ENCODE results near the gene ALPK1.

DNA sequence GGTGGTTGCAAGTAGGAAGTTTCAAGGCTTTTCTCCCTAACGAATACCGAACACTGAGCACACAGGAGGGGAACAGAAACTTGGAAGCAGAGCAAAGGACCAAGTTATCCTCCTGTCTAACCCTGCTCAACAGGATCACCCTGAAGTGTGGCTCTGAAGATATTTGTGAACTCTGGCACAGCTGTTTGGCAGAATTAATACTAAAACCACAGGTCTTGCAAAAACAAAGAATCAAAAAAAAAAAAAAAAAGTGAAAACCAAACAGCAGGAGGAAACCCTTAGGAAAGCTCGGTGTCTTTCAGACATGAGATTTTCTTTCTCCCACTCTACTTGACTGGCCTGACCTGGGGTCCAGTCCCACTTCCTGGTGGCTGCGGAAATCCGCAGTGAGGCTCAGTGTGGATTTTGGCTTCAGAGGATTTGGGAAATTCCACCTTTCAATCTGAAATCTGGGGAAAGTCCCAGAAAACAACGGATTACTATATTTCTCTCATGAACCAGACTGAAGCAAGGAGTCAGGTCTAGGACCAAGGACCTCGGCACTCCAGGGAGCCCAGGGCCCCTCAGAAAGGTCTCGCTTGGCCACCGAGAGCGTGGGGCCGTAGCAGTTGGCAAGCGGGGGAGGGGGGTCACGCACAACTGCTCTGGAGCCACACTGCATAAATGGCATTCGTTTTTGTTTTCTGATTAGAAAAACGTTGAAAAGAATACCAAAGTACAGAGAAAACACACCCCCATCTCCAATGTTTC is 12.3 kb upstream of the ALPK1 start:
- TF ChIP-seq, protein P1, sequence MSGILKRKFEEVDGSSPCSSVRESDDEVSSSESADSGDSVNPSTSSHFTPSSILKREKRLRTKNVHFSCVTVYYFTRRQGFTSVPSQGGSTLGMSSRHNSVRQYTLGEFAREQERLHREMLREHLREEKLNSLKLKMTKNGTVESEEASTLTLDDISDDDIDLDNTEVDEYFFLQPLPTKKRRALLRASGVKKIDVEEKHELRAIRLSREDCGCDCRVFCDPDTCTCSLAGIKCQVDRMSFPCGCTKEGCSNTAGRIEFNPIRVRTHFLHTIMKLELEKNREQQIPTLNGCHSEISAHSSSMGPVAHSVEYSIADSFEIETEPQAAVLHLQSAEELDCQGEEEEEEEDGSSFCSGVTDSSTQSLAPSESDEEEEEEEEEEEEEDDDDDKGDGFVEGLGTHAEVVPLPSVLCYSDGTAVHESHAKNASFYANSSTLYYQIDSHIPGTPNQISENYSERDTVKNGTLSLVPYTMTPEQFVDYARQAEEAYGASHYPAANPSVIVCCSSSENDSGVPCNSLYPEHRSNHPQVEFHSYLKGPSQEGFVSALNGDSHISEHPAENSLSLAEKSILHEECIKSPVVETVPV (CRISPR knock-in tag; IDR thresholded peaks at IDR 0.05) = no peak
- no peak for TF ChIP-seq ESRRG (CRISPR knock-in tag; IDR thresholded peaks at IDR 0.05)
